GM18873 (cell line): Measurements from ENCODE around the gene ARIH2.
"Not testable (repeated sequence)": the region's sequence is repeated elsewhere in the genome, so short reads cannot be mapped to it uniquely, and the experiment has no call there.

Experiments
- ATAC-seq: cut with Tn5 transposase; IDR thresholded peaks from one replicate; pipeline ENCODE4 v1.9.1; 2021; ENCODE audit warnings: mild to moderate bottlenecking, moderate library complexity, moderate number of reproducible peaks; ENCODE audit not compliant: unreplicated experiment, low FRiP score

Gene ARIH2

GRCh38 chr3:48918388-48919214, at the start of gene ARIH2:
Gene ARIH2, plus strand, starts transcription at chr3:48918842. Its CDS starts 8,717 bp downstream, at chr3:48927559.
- peak; percentile 70 for ATAC-seq

DNA sequence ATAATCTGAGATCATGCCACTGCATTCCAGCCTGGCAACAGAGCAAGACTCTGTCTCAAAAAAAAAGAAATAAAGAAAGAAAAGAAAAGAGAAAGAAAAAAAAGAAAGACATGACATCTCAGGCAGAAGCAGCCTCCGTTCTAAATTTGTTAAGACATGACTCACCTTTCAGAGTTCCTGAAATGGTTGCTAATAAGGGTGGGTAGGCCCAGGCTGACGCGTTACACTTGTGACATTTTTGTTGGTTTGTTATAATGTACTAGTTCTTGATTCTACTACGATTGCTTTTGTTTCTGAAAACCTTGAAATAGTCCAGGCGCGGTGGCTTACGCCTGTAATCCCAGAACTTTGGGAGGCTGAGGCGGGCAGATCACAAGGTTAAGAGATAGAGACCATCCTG, 41.0 kb upstream of the ARIH2 start:
- no peak for ATAC-seq

DNA sequence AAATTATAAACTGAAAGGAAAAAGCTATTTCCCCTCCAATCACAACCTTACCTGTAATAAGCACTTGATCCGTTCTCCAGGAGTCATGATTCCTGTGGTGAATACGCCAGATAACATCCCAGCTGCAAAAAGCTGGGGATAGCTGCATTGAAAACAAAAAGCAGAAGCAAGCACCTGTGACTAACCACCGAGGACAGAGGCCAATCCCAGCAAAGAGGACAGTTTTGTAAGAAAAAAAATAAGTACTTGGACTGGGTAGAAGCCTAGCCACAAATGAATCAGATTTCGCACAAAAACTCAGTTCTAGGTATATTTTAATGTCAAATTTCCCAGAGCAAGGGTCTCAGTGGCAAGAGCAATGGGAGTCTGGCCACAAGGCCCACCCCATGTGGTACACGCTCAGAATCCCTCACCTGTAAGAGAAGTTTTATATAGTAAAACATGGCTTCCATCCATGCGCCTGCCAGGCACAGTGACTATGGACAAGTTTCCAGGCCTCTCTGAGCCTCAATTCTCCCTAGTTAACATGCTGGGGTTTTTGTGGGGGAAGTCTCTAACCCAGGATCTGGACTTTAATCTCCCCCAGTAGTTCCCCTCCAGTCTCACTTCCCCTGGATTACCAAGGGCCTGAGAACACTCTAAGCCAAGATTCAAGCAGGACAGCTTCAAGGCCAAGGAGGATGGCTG, 39.2 kb upstream of the ARIH2 start:
- no peak for ATAC-seq

GRCh38 chr3:48879994-48880377, 38.7 kb upstream of the ARIH2 start:
- no peak for ATAC-seq

- ATAC-seq, result no peak
Observed at GRCh38 chr3:48881006-48881405, 37.6 kb upstream of the ARIH2 start.

- ATAC-seq, result no peak
Observed at GRCh38 chr3:48881652-48882114, 37.0 kb upstream of the ARIH2 start.

- no peak for ATAC-seq
Observed at GRCh38 chr3:48885753-48886152, 32.9 kb upstream of the ARIH2 start.

DNA sequence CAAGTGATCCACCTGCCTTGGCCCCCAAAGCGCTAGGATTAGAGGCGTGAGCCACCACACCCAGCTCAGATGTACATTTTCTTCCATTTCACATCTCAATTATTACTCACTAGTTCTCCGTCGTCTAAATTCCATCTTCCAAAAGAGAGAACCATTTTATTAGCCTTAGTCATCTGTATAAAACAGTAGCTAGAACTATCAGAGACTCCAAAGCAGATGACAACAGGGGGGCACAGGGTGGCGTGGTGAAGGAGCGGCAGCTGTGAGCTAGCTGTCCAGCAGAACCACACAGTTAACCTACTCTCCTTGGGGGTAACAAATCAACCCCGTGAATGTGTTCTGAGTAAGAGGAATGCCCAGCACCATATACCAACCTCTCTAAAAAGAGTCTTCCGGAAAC, 27.0 kb upstream of the ARIH2 start:
- no peak for ATAC-seq

GRCh38 chr3:48894516-48894915, 24.1 kb upstream of the ARIH2 start:
- no peak for ATAC-seq

GRCh38 chr3:48896936-48897335, 21.7 kb upstream of the ARIH2 start:
- ATAC-seq, result no peak

DNA sequence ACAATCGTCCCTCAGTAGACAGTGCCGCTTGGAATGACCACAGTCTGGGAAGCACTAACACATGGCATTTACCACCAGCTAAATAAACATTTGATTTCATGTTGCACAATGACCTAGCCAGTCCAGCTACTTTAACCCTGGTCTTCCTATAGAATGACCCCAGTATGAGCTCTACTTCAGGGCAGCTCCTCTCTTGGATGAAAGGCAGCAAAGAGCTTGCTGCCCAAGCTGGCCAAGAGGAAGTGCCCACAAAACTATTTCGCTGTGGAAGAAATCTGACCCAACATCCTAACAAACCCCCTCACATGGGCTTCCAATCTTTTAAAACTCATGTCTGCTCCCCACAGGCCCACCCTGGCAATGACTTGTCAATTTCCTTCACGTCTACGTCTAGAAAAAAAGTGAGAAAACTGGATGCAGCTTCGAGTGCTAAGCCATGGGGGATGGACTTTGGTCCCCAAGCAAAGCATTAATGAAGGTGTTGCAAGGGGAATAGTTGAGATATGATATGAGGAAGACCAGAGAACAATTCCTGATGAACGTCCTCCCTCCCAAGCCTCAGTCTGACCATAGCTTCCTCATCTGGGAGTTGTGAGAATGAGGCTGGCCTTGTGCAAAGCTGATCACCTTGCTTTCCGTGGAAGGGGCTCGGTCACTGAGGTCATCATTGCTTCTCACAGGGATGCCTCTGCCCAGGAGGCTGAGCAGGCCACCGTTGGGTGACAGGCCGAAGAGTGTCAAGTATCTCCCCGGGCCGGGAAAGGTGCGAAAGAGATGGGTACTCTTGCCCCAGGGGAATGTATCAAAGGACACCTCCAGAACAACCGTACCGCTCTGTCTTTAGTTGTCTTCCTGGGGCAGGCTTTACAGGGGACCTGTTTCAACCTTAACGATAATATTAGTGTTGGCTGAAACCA, 20.9 kb upstream of the ARIH2 start:
- no peak for ATAC-seq

DNA sequence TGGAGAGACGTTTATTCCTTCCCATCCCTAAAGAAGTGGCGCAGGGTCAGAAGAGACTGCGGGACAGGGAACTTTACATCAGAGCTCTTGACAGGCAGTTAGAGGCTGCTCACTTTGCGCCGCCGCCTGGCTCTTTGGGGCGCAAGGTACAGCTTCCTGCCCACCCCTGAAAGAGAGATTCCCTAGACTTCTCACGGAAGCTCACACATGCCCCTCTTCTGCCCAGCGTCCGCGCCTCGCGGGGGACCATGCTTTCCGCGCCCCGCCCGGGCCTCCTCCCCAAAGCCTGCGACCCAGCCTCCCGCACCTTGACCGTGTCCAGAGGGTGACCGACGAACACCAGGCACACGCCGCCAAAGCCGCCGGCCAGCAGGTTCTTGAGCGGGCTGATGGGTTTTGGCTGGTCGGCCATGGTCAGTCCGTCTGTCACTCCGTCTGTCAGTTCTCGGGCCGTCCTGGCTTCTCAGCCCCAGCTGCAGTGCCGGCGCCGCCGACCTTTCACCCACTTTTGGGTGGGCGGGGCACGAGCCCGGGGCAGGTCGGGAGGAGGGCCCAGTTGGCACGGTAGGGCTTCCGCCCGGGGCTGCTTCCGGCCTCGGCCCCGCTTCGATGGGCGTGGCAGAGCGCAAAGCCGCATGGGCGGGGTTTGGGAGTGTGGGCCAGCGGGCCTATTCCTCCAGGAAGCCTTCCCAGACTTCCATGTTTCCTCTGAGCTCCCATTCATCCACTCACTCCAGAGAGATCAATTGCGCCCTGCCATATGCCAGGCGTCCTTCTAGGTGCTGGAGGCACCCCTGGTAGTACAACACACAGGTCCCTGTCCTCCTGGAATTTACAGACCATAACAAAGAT, 20.0 kb upstream of the ARIH2 start, which contains the start of gene SLC25A20:
TSS of gene SLC25A20 (minus strand) at position 500 of the 852 bp plus-strand sequence. CDS start at position 412, 88 bp downstream.
- peak; percentile 64 for ATAC-seq

GRCh38 chr3:48899273-48899672, 19.4 kb upstream of the ARIH2 start:
- ATAC-seq, result no peak

DNA sequence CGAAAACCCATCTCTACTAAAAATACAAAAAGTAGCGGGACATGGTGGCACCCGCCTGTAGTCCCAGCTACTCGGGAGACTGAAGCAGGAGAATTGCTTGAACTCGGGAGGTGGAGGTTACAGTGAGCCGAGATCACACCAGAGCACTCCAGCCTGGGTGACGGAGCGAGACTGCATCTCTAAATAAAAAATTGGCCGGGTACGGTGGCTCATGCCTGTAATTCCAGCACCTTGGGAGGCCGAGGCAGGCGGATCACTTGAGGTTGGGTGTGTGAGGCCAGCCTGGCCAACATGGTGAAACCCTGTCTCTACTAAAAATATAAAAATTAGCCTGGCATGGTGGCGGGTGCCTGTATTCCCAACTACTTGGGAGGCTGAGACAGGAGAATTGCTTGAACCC, 11.6 kb upstream of the ARIH2 start:
- not testable (repeated sequence) for ATAC-seq

DNA sequence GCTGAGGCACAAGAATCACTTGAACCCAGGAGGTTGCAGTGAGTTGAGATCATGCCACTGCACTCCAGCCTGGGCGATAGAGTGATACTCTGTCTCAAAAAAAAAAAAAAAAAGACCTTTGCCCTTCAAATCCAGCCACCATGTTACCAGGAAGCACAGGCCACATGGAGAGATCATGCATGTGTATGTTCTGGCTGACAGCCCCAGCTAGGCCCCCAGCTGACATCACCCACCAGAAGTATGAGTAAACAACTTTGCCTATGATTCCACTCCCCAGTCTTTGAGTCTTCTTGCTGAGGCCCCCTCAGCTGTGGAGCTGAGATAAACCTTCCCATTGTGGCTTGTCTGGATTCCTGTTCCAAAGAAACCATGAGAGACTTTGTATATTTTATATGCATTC, 3.3 kb upstream of the ARIH2 start:
- no peak for ATAC-seq

DNA sequence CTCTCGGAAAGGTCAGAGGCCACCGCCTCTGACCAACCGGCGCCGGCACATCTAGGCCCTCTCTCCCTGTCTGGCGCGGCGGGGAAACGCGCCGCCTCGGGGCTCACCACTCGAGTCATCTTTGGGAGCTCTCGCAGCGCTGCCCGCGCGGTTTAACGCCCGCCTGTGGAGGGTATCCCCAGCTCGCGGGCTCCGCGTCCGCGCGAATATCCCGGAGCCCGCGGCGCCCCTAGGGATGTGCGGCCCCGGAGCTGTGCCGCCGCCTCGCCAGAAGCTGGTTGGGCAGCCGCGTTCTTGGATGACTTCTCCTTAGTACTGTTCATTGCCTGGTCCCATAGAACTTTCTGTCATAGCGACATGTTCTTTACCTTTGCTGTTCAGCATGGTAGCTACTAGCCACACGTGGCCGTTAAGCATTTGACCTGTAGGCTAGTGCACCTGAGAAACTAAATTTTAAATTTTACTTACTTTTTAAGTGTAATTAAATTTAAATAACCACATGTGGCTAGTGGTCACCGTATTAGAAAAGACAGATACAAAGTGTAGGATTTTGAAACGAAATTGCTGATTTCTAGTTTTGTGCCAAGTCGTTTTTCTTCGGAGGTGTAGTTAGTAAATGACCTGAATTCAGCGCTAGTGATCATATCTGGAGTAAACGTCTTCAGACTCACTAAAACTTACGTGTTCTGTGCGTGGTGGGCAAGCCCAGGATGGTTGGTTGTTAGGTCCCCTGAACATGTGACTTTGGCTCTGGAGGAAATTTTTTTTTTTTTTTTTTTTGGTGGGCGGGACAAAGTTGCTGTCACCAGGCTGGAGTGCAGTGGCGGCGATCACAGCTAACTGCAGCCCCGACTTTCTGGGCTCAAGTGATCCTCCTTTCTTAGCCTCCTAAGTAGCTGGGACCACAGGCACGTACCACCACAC, 835 bp downstream of the ARIH2 start:
- ATAC-seq, result peak; percentile 7

DNA sequence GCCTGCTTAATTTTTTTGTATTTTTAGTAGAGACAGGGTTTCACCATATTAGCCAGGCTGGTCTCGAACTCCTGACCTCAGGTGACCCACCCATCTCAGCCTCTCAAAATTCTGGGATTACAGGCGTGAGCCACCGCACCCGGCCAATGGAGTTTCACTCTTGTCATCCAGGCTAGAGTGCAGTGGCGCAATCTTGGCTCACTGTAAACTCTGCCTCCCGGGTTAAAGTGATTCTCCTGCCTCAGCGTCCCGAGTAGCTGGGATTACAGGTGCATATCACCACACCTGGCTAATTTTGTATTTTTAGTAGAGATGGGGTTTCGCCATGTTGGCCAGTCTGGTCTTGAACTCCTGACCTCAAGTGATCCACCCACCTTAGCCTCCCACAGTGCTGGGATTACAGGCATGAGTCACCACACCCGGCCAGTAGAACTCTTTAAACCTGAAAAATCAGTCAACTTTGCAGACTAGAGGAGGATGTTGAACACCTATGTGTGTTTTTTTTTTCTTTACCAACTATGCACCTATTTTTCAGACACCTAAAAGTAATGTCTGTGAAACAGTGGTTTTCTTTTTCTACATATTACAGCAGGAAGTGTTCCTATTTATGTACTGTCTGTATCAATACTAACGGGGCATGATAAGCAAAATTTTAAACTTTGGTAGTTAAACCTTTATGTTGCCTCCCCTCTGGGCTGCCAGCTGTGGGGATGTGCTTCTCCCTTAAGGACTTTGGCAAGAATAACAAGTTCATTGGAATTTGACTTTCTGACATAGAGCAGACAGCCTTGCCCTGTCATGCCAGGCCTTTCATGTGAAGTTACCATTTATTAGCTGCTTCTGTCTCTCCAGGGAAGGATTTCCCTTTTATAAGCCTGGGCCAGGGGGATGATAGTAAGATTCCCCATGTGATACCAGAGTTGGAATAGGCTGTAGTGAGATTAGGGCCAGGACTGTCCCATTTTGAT, 8.1 kb downstream of the ARIH2 start:
- no peak for ATAC-seq

GRCh38 chr3:48927928-48928327, 9.3 kb downstream of the ARIH2 start:
- ATAC-seq, result no peak
